ENCODE results near the gene CHRM5. TPM values are rescaled to one million over a fixed set of nuclear protein-coding genes. Genes with fewer than 3 reads are reported as not detected.

The CHRM5 gene
- total RNA-seq, 1 experiment from 2014 or later = not detected

DNA sequence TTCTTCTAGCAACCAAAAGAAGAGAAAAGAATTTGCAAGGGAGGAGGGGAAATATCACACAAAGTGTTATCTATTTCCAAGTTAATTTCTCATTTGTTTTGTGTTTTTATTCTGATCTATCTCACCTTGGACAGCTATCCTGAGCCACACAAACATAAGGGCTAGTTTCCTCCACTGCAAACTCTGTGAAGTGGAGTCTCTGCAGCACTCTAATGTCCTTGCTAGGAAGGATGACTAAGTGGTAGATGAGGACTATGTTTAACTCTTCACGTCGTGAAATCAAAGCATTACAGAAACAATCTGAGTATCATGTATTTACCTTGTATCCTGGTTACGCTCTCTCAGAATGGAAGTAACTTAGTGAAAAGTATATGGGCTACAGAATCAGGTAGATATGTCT, 33.9 kb upstream of the CHRM5 start:
- Histone ChIP-seq H3K9me2 (ENCODE audit: insufficient read depth) (no peaks in the 10 kb centered on the region), H4K20me1 (ENCODE audit: insufficient read depth) (no peaks in the 10 kb centered on the region), H3K27ac (ENCODE audit: low read depth, low read length) (no peak overlapping the region), H3K9me3 (ENCODE audit: control insufficient read depth in 1 of 2, insufficient read depth in 1 of 2, low read depth in 1 of 2, low read length in 2 of 2) (no peaks in the 10 kb centered on the region), H3K9ac (ENCODE audit: low read length) (no peak overlapping the region), H3K4me1 (ENCODE audit: control insufficient read depth in 1 of 2, insufficient read depth in 2 of 2, low read length in 2 of 2) (no peaks in the 10 kb centered on the region), H3K36me3 (ENCODE audit: control insufficient read depth in 1 of 2, insufficient read depth in 2 of 2, low read length in 2 of 2) (no peaks in the 10 kb centered on the region), H3K79me2 (ENCODE audit: insufficient read depth, low read length) (no peaks in the 10 kb centered on the region), H3K4me3 (replicated peaks in 1 of 2; ENCODE audit: low read depth in 1 of 2, low read length in 2 of 2) (no peak overlapping the region), H3K4me2 (ENCODE audit: low read length) (no peak overlapping the region), H2AFZ (ENCODE audit: low read depth, low read length, poor library complexity, severe bottlenecking) (no peak overlapping the region), H3K27me3 (ENCODE audit: insufficient read depth, low read length) (no peaks in the 10 kb centered on the region)
- ChIA-PET POLR2A (interaction anchor here (0.6 kb wide), 1 partner anchor 35 kb away, joined by 3 read pairs; no protein-coding TSS in a partner anchor), CTCF (no interaction called here), RAD21 (ENCODE audit: low non-redundant PET in 1 of 2, low total read pairs in 2 of 2, uncharacterized antibody in 2 of 2, unreplicated experiment in 2 of 2) (no interaction called here)
- DNase-seq (ENCODE audit: low read depth, low spot score) (no peak), ATAC-seq (no peak)
- no peak for TF ChIP-seq POLR2AphosphoS5 (IDR thresholded peaks at IDR 0.05; ENCODE audit: low read depth, low read length)
- no peak for TF ChIP-seq ZBTB33 (IDR thresholded peaks at IDR 0.05; ENCODE audit: extremely low read depth, insufficient replicate concordance, low read length)
- TF ChIP-seq CBX3 (IDR thresholded peaks at IDR 0.05; ENCODE audit: low read depth) = no peak
- no peak for TF ChIP-seq FOSL1 (IDR thresholded peaks at IDR 0.05; ENCODE audit: low read depth)
- no peak for TF ChIP-seq ELF1 (IDR thresholded peaks at IDR 0.05; ENCODE audit: borderline replicate concordance, low read depth)
- no peak for TF ChIP-seq CTCF (IDR thresholded peaks at IDR 0.05 in 2 of 3, conservative IDR thresholded peaks at IDR 0.05 in 1 of 3; ENCODE audit: borderline replicate concordance in 1 of 3, insufficient read depth in 1 of 3, low read depth in 2 of 3, low read length in 2 of 3)
- TF ChIP-seq SIN3A (IDR thresholded peaks at IDR 0.05; ENCODE audit: low read depth) = no peak
- TF ChIP-seq MAX (IDR thresholded peaks at IDR 0.05) = no peak
- no peak for TF ChIP-seq YY1 (IDR thresholded peaks at IDR 0.05; ENCODE audit: extremely low read depth, insufficient replicate concordance, low read depth, low read length)
- no peak for TF ChIP-seq SRF (IDR thresholded peaks at IDR 0.05; ENCODE audit: low read depth)
- intact Hi-C loops (cut with micrococcal nuclease) = no loop called here
- BruUV-seq (replicated peaks) = no TSS peak
